ENCODE results near the gene DUSP11.
"Not testable (repeated sequence)": the region's sequence is repeated elsewhere in the genome, so short reads cannot be mapped to it uniquely, and the experiment has no call there.

The DUSP11 gene

GRCh38 chr2:73779467-73780236 lies at the start of gene DUSP11:
Gene DUSP11, minus strand, starts transcription at chr2:73780103. Its CDS starts 129 bp downstream, at chr2:73779974.
- DNase-seq (ENCODE audit: low spot score) = peak; percentile 95

DNA sequence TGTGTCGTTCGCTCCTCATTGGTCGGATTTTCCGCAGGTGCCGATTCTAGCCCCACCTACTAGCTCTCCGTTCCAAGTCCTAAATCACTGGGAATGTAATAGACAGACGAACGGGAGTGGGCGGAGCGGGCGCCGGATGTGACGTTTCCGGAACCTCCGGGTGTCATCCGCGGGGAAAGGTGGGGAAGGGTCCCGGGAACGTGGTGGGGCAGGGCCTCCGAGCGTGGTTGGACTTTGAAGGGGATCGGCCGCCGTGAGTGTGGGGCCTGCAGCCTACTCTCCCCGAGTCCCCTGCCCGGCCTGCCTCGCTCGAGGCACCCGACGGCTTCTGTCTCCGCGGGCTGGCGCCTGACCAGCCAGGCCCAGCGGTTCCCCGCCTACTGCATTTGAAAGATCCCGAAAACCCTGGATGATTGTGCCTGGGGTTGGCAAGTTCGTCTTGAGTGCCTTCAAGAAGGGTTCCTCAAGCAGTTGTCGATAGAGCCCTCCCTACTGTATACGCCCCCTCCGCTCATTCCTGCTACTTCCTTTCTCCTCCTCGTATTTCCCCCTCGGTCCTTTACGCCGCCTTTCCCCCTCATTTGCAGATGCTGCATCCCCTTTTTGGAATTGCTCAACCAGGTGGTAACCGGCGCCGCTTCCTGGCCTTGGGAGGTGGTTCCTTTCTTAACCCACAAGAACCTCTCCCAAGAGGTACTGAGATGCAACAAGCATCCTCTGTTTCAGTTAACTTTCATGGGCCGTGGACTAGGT lies 49.1 kb upstream of the DUSP11 start, which contains the start of gene STAMBP:
TSS of gene STAMBP (plus strand) at position 144 of the 753 bp plus-strand sequence. CDS start 1,896 bp downstream, outside the sequence.
- DNase-seq (ENCODE audit: low spot score) = peak; percentile 94

DNA sequence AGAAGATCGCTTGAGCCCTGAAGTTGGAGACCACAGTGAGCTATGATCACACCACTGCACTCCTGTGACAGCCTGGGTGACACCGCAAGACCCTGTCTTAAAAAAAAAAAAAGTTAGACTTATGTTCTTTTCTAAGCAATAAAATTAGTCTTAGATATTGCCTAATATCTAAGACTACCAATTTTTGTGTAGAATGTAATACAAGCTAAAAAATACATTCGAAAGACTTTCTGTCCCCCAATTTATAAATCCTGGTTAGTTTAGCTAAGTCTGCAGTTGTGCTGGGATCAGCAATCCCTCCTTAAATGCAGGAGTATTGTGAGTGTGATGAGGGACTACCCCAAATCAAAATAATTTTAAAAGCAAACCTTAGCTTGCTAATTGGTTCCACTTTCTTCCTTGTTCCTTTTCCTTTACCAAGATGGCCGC lies 48.5 kb upstream of the DUSP11 start:
- no peak for DNase-seq (ENCODE audit: low spot score)

DNA sequence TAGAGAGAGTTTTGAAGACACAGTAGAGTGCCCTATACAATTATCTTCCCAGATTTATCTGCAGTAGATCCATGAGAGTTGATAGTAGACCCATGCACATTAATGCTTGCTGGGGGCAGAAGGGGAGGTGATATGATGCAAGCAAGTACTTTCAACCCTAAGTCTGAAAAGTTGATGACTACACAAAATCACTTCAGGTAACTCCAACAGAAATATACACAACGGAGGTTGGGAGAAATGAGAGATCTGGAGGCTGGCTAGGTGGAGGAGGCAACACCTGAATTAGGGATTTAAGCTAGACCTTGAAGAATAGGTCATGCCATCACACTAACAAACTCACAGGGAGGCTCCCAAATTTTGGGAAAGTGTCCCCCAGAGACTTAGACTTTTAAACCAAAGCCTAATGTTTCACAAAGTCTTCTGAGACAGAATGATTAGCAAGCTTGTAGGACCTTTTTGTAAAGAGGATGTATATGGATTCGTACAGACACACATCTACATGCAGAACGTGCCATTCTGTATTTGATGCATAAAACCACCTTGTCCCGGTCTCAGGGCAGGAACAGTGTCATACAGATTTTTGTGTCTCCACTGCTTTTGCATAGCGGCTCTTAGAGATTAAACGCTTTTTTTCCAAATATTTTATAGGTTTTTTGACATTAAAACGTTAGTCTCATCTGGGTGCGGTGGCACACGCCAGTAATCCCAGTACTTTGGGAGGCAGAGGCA lies 47.9 kb upstream of the DUSP11 start:
- DNase-seq (ENCODE audit: low spot score) = no peak

DNA sequence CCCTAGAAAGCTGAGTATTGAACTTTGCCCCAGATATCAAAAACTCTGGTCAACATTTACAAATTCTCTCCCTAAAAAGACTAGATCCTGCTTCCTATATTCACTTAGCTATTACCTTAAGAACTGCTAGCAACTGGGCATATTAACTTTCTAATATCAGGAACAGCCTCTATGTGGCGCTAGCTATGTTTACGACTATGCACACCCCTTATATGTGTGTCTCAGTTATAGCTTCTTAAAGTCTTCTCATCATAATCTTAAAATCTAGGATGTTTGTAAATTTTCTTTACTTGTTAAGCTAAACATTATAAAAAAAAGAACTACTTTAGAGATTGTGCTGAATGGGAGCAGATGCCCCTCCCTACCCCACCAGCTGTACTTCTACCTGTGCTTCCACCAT lies 47.1 kb upstream of the DUSP11 start:
- DNase-seq (ENCODE audit: low spot score) = peak; percentile 36

GRCh38 chr2:73825408-73825807 lies 45.5 kb upstream of the DUSP11 start:
- no peak for DNase-seq (ENCODE audit: low spot score)

- peak; percentile 65 for DNase-seq (ENCODE audit: low spot score)
Observed at GRCh38 chr2:73823916-73824523, 44.1 kb upstream of the DUSP11 start.

DNA sequence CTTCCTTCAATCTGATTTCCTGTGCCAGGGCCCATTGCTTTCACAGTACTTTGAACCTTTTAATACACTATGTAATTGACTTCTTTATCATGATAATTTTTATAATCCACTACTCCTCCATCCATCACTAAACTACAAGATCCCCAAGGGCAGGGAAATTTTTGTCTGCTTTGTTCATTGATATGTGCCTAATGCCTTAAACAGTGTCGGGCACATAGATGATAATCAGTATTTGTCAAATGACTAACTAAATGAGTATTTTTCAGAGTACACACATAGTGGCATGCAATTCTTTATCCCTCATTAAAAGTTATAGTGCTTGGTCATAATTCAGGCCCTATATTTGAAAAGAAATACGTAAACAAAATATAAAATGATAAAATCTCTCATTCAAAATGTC lies 43.5 kb upstream of the DUSP11 start:
- no peak for DNase-seq (ENCODE audit: low spot score)

DNA sequence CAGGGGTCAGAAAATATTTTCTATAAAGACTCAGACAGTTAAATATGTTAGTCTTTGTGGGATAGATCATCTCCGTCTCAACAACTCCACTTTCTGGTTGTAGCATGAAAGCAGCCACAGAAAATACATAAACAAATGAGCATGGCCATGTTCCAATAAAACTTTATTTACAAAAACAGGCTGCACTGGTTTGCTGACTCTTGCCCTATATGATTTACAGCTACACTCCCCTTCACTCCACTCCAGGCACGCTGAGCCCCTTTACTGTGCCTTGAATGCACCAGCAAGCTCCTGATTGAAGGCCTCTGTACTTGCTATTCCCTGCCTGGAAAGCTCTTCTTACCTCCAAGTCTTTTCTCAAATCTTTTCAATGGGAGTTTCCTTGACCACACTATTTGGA lies 43.1 kb upstream of the DUSP11 start:
- no peak for DNase-seq (ENCODE audit: low spot score)

- no peak for DNase-seq (ENCODE audit: low spot score)
Observed at GRCh38 chr2:73822276-73822675, 42.4 kb upstream of the DUSP11 start.

- no peak for DNase-seq (ENCODE audit: low spot score)
Observed at GRCh38 chr2:73821669-73822068, 41.8 kb upstream of the DUSP11 start.

GRCh38 chr2:73821227-73821626 lies 41.3 kb upstream of the DUSP11 start:
- DNase-seq (ENCODE audit: low spot score) = no peak

- DNase-seq (ENCODE audit: low spot score) = no peak
Observed at GRCh38 chr2:73818296-73818695, 38.4 kb upstream of the DUSP11 start.

DNA sequence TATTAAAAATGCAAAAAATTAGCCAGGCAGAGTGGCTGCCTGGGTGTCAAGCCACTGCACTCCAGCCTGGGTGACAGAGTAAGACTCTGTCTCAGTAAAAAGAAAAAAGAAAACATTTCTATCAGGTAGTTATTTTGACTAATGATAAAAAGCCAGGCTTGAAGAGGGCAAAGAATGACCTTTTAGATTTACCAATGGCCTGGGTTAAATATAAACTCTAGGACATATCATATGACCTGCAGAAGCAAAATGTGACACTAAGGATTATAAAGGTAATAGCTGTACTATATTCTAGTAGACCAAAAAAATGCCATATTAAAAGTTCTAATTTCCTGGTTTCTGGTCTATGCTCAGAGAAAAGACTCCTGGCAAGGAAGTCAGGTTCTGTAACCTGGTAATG lies 32.7 kb upstream of the DUSP11 start:
- no peak for DNase-seq (ENCODE audit: low spot score)

- DNase-seq (ENCODE audit: low spot score) = no peak
Observed at GRCh38 chr2:73811878-73812277, 32.0 kb upstream of the DUSP11 start.

DNA sequence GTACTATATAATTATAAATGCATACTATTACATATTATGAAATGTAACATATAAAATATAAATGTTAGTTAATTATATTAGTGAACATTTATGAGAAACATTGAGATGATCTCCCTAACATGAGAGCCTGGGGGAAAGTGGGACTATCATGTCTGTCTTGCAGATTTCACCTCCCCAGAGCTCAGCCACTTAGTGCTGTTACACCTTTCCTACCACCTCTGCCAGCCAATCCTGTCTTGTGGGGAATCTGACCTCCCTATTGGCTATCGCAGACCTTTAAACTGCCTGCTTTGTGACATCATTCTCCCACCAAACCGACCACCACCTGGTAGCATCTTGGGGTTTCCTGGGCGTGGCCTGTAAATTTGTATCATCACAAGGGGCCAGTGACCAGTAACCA lies 4.0 kb upstream of the DUSP11 start, which contains the start of gene C2orf78:
TSS of gene C2orf78 (plus strand) at position 301 of the 400 bp plus-strand sequence. CDS start 127 bp downstream, outside the sequence.
- DNase-seq (ENCODE audit: low spot score) = not testable (repeated sequence)

- not testable (repeated sequence) for DNase-seq (ENCODE audit: low spot score)
Observed at GRCh38 chr2:73783402-73783801, 3.5 kb upstream of the DUSP11 start.

GRCh38 chr2:73780237-73780582 lies 307 bp upstream of the DUSP11 start:
- DNase-seq (ENCODE audit: low spot score) = no peak

DNA sequence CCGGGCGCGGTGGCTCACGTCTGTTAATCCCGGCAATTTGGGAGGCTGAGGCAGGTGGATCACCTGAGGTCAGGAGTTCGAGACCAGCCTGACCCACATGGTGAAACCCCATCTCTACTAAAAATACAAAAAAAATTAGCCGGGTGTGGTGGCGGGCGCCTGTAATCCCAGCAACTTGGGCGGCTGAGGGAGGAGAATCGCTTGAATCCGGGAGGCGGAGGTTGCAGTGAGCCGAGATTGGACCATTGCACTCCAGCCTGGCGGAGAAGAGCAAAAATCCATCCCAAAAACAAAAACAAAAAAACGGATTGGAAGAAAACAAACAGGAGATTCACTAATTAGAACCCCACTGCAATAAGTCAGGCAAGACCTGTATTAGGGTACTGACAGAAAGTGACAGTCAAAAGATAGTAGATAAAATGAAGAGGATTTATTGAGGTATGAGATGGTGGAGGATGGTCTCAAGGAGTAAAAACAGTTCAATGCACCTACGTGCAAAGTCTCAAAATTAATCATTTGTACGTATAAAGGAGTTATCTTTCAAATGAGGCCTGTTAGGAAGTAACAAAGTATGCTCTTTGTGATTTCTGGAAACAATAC lies 936 bp downstream of the DUSP11 start:
- not testable (repeated sequence) for DNase-seq (ENCODE audit: low spot score)

GRCh38 chr2:73776869-73777519 lies 2.9 kb downstream of the DUSP11 start:
- DNase-seq (ENCODE audit: low spot score) = peak; percentile 7

DNA sequence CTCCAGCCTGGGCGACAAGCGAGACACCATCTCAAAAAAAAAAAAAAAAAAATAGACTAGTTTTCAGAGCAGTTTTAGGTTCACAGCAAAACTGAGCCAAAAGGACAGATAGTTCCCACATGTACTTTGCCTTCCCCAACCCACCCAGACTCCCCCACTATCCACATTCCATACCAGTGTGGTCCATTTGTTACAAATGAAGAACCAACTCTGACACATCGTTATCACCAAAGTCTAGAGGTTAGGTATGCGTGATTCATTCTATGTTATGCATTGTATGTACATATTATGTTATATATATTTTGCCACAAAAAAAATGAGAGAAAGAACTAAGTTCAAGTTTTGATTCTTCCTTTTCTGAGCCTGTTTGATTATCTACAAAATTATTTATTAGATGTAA lies 3.5 kb downstream of the DUSP11 start:
- no peak for DNase-seq (ENCODE audit: low spot score)
